Left ventricle myocardium inferior (tissue), 1 donor: ENCODE results near the gene CEND1. TPM values are rescaled to one million over a fixed set of nuclear protein-coding genes. Genes with fewer than 3 reads are reported as not detected.

Experiments used
- DNase-seq: peaks from one replicate; pipeline ENCODE4 v3.0.0-alpha.2; 2020
- H3K27ac ChIP-seq: fragments of 200-600 bp; replicated peaks from 2 replicates; pipeline ENCODE4 v1.8.0; 2021
- H3K27me3 ChIP-seq: fragments of 200-600 bp; 2 replicates; pipeline ENCODE4 v1.8.0; 2021; ENCODE audit warnings: low read depth
- H3K36me3 ChIP-seq: fragments of 200-600 bp; 2 replicates; pipeline ENCODE4 v1.8.0; 2021
- H3K4me1 ChIP-seq: fragments of 200-600 bp; 2 replicates; pipeline ENCODE4 v1.8.0; 2021
- H3K4me3 ChIP-seq: fragments of 200-600 bp; 2 replicates; pipeline ENCODE4 v1.8.0; 2021; ENCODE audit warnings: mild to moderate bottlenecking, moderate library complexity
- H3K9me3 ChIP-seq: fragments of 200-600 bp; replicated peaks from 2 replicates; pipeline ENCODE4 v1.8.0; 2021
- intact Hi-C: fragments of 100-400 bp; cut with micrococcal nuclease; formaldehyde crosslinking; loops from one replicate; pipeline ENCODE4 v1.11.0; 2022
- total RNA-seq: library from RNA; stranded (reverse); fragmentation: NEBNext Ultra II Directional; extraction: Animal tissue kit (Norgen Biotek cat#: 25700); gene quantifications from one replicate; pipeline ENCODE4 v1.2.1, GENCODE V29; 2021
- TF ChIP-seq, protein P1 (sequence below): fragments of 200-600 bp; IDR thresholded peaks from 2 replicates; pipeline ENCODE4 v1.8.0; 2021; ENCODE audit warnings: antibody characterized with exemption, mild to moderate bottlenecking, borderline replicate concordance
- donor health status: DM: no; HTN: yes; CAD: no; lungs with severe emphysema.

The CEND1 gene
- total RNA-seq, 1 donor from 2014 or later: not detected

DNA sequence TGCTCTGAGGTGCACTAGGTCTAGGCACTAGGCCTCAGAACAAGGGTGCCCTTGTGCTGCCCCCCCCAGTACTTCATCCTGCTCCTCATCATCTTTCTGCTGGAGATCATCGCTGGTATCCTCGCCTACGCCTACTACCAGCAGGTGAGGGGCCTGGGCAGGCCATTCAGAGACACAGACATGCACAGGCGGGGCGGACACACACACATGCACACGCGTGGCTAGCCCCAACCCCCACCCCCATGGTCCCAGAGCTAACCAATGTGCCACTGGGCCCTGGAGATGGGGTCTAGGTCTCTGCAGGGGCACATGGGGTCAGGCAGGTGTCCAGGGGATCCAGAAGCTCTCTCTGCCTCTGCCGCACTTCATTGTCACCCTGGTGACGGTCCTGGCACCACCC is 46.8 kb upstream of the CEND1 start:
- no peak for DNase-seq
- Histone ChIP-seq H3K9me3 (no peaks in the 10 kb centered on the region), H3K27me3 (no peaks in the 10 kb centered on the region), H3K4me1 (peaks cover 95% of the 10 kb centered on the region), H3K4me3 (no peak overlapping the region), H3K36me3 (peaks cover 50% of the 10 kb centered on the region), H3K27ac (peak overlapping the region; percentile 45)
- TF ChIP-seq, protein P1, sequence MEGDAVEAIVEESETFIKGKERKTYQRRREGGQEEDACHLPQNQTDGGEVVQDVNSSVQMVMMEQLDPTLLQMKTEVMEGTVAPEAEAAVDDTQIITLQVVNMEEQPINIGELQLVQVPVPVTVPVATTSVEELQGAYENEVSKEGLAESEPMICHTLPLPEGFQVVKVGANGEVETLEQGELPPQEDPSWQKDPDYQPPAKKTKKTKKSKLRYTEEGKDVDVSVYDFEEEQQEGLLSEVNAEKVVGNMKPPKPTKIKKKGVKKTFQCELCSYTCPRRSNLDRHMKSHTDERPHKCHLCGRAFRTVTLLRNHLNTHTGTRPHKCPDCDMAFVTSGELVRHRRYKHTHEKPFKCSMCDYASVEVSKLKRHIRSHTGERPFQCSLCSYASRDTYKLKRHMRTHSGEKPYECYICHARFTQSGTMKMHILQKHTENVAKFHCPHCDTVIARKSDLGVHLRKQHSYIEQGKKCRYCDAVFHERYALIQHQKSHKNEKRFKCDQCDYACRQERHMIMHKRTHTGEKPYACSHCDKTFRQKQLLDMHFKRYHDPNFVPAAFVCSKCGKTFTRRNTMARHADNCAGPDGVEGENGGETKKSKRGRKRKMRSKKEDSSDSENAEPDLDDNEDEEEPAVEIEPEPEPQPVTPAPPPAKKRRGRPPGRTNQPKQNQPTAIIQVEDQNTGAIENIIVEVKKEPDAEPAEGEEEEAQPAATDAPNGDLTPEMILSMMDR: no peak
- intact Hi-C loops: no loop called here

DNA sequence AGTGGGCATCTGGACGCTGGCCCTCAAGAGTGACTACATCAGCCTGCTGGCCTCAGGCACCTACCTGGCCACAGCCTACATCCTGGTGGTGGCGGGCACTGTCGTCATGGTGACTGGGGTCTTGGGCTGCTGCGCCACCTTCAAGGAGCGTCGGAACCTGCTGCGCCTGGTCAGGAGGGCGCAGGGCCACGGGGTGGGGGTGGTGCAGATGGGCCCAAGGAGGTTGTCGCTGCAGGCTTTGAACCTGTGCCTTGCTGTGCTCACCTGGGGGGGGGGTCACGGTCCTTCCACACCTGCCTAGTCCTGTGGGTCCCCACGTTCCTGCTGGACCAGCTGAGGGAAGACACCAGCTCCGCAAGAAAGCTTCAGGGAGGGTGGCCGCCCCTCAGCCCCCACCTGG is 46.4 kb upstream of the CEND1 start:
- intact Hi-C loops: no loop called here
- TF ChIP-seq, protein P1: no peak
- Histone ChIP-seq H3K4me1 (peaks cover 95% of the 10 kb centered on the region), H3K36me3 (peaks cover 50% of the 10 kb centered on the region), H3K27ac (peak overlapping the region; percentile 45), H3K9me3 (no peaks in the 10 kb centered on the region), H3K4me3 (no peak overlapping the region), H3K27me3 (no peaks in the 10 kb centered on the region)
- DNase-seq: no peak

DNA sequence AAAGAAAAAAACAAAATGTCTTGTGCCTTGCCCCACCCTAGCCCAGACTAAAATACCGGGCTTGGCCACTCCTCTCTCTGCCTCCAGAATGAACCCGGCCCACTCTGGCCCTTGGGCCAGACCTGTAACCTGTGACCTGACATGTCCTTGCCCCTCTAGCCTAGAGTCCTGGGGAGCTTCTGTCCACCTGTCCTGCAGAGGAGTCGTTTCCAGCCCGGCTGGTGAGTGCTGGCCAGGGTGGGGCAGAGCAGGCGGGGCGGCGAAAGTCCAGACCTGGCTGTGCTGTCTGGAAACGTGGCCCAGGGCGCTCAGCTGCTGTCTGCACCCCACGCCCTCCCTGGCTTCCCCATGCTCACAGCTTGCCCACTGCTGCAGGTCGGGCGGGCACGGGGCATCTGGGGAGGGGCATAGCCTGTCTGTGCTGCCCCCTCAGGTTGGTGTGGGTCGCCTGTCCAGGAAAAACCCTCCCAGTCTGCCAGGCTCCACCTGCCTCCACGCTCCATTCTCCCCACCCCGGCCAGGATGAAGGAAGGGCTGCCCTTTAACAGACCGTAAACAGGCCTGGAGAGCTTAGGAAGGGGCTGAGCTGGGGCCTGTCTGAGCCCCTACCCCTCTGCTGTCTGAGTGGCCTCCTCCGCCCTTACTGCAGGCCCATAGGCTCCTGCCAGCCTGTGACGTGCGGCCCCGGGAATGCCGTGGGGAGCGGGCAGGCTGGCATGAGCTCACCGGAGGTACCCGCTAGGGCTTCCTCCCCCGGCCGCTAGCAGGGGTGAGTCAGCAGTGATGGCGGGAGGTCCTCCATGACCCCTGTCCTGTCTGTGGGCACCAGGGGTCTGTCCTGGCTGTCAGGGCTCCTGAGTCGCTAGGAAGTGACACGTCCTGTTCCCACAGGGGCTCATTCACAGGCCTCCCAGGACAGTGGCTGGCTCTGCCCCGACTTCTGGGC is 44.8 kb upstream of the CEND1 start:
- H3K4me3 ChIP-seq: peak overlapping the region; percentile 93
- no peaks in the 10 kb centered on the region for H3K9me3 ChIP-seq
- intact Hi-C loops: no loop called here
- H3K27me3 ChIP-seq: no peaks in the 10 kb centered on the region
- TF ChIP-seq, protein P1: no peak
- H3K4me1 ChIP-seq: peaks cover 95% of the 10 kb centered on the region
- DNase-seq: peak; percentile 82
- H3K36me3 ChIP-seq: peaks cover 39% of the 10 kb centered on the region
- peak overlapping the region; percentile 98 for H3K27ac ChIP-seq

DNA sequence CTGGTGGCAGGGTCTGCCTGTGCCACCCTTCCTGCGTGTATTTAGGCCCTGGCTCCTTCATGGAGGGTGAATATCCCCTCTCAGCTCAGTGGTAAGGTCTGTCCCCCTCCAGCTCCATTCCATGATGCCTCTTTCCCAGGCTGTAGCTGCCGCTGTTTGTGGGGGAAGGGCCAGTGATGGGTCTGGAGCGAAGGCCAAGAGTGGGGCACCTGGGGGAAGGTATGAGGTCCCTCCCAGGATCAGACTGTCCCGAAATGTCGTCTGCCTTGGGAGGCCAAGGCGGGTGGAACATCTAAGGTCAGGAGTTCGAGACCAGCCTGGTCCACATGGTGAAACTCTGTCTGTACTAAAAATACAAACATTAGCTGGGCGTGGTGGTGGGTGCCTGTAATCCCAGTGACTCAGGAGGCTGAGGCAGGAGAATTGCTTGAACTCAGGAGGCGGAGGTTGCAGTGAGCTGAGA is 44.0 kb upstream of the CEND1 start:
- Histone ChIP-seq H3K4me1 (peaks cover 95% of the 10 kb centered on the region), H3K9me3 (no peaks in the 10 kb centered on the region), H3K27me3 (no peaks in the 10 kb centered on the region), H3K36me3 (peaks cover 31% of the 10 kb centered on the region), H3K4me3 (peak overlapping the region; percentile 93), H3K27ac (peak overlapping the region; percentile 98)
- DNase-seq: no peak
- intact Hi-C loops: no loop called here
- TF ChIP-seq, protein P1: no peak

DNA sequence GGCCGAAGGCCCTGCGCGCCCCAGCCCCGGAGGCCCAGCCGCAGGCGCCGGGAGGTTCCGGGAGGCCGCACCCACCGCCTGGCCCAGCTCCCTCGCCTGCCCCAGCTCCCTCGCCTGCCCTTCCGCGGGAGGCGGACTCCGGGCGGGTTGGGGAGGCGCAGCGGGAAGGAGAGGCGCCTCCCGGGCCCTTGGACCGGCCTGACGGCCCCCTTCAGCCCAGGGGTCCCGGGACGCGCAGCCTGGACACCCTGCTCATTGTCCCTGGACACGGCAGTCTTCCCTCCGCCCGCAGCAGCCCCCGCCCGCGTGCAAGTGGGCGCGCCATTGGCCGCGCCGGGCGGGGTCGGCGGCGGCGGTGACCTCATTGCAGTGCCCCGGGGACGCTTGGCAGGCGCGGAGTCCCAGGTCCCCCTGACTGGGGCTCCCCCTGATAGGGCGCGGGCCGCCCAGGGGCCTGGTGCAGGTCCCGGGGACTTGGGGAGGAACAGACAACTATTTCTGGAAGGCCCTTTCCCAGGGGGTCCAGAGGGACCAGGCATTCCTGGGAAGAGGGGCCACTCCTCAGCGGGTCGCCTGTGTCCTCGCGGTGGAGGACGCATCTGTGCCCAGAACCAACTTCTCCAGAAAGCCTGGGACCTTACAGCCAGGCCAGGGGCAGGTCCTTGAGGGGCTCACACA is 43.4 kb upstream of the CEND1 start:
- intact Hi-C loops: no loop called here
- peaks cover 25% of the 10 kb centered on the region for H3K36me3 ChIP-seq
- H3K27ac ChIP-seq: peak overlapping the region; percentile 98
- H3K4me3 ChIP-seq: peak overlapping the region; percentile 93
- TF ChIP-seq, protein P1: no peak
- no peaks in the 10 kb centered on the region for H3K27me3 ChIP-seq
- H3K9me3 ChIP-seq: no peaks in the 10 kb centered on the region
- peaks cover 95% of the 10 kb centered on the region for H3K4me1 ChIP-seq
- DNase-seq: peak; percentile 73
